GM18517 (cell line): ENCODE measurements around the gene ITGA8.
"Not testable (repeated sequence)": the region's sequence is repeated elsewhere in the genome, so short reads cannot be mapped to it uniquely, and the experiment has no call there.

Experiments
- ATAC-seq: cut with Tn5 transposase; IDR thresholded peaks from one replicate; pipeline ENCODE4 v1.9.1; 2021; ENCODE audit warnings: mild to moderate bottlenecking, moderate library complexity; ENCODE audit not compliant: unreplicated experiment

Gene ITGA8

DNA sequence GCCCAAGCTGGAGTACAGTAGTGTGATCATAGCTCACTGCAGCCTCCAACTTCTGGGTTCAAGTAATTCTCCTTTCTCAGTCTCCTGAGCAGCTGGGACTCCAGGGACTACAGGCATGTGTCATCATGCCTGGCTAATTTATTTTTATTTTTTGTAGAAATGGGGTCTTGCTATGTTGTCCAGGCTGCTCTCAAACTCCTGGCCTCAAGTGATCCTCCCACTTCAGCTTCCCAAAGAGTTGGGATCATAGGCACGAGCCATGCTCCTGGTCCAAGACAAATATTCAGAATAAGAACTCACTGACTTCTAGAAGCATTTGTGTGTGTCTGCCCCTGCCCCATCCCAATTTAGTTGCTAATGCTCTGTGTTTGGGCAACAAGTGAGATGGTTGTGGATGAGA, 151.8 kb downstream of the ITGA8 start:
- no peak for ATAC-seq

DNA sequence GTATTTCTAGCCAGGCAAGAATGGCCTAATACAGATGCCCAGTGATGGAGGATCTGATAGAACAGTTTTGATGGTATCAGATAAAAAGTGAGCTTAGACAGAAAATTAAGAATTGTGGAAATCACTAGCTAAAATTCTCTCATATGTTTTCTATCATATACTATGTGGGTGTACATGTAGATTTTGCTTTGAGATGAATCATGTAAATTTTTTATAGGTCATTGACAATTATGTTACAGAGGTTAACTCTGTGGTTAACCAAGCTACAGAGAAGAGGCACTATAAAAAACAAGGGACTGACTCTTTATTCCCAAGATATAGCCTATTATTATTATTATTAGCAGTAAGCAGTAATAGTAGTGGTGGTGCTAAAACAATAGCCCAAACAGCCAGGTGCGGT, 156.5 kb downstream of the ITGA8 start:
- no peak for ATAC-seq

DNA sequence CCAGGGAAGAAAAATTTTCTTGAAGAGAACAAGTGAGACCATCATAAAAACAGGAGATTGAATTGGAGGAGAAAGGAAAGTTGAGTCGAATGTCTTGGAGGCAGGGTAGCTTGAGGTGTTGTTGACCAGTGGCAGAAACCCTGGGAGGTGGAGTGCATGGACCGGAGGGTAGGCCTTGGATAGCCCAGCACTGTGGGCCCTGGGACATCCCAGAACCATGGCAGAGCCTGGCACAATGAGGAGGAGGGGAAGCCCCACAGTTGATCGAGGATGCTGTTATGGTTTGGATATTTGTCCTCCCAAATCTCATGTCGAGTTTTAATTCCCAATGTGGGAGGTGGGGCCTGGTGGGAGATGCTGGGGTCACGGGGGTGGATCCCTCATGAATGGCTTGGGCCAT, 157.1 kb downstream of the ITGA8 start:
- no peak for ATAC-seq

DNA sequence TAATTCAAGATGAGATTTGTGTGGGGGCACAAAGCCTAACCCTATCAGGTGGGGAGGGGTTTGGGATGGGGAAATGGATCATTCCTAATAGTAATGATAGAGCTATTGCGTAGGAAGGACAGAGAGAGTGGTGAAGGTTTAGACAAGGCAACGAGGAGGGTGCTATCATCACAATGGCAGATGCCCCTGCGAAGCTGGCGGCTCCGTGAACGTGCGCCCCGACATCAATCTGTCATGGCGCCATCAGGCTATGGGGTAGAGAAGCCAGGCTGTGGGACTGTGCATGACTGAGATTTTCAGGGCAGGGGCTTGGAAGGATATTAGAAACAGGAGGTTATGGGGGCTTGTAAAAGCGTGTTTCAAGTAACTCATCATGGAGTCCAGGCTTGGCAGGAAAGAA, 157.6 kb downstream of the ITGA8 start:
- ATAC-seq: no peak

DNA sequence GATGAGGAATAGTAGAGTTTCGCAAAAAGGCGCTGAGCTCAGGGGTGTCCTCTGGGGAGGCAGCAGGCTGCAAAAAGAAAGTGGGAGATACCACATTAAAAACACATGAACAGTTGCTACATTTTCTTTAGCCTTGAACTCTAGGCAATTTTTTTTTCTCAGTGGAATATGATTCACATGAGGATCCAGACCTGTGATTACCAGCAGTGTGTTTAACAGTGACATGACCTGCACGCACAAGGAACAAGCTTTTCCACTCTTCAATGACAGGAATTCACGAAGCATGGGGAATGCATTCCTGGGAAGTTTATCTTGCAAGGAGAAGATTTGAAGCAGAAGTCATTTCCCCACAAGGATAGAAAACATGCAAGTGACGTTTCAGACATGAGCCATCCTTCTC, 161.6 kb downstream of the ITGA8 start:
- no peak for ATAC-seq

DNA sequence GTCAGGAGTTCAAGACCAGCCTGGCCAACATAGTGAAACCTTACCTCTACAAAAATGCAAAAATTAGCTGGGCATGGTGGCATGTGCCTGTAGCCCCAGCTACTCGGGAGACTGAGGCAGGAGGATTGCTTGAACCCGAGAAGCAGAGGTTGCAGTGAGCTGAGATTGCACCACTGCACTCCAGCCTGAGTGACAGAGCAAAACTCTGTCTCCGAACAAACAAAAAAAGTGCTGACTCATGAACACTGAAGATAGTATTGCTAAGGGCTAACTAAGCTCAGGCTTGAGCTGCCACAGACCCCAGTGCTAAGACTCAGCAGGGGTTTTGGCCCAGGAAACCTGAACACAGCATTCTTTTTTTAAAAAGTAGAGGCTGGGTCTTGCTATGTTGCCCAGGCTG, 162.6 kb downstream of the ITGA8 start:
- not testable (repeated sequence) for ATAC-seq

DNA sequence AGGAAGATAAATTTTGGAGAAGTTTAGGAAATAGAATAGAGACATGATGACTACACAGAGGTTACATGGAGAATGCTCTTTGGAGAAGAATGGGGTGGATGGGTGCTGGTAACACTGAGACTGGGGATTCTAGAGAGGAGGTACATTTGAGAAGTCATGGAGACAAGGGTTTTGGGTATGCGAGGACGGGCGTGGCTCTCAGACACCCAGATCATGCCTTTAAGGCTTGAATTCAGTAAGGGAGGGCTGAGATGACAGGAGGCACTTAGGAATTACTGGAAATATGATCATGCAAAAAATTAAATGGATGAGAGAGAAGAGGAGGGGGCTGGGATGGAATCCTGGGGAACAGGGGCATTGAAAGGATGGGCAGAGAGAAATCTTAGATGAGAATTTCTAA, 168.8 kb downstream of the ITGA8 start:
- no peak for ATAC-seq

DNA sequence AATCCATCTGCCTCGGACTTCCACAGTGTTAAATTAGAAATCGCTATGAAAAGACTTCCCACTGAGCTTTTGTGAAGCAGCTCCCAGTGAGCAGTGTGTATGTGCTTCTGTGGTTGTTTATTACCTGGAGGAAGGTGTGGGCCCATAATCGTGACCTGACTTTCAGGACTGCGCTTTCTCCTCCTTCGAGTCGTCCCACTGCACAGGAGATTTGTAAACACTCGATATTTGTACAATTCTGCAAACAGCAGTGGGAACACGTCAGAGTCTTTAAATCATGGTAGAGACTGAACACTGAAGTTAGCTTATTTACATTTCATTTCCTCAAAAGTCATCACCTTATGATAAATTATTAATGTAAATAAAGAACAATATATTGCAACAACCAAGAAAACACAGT, 171.4 kb downstream of the ITGA8 start:
- ATAC-seq: no peak

DNA sequence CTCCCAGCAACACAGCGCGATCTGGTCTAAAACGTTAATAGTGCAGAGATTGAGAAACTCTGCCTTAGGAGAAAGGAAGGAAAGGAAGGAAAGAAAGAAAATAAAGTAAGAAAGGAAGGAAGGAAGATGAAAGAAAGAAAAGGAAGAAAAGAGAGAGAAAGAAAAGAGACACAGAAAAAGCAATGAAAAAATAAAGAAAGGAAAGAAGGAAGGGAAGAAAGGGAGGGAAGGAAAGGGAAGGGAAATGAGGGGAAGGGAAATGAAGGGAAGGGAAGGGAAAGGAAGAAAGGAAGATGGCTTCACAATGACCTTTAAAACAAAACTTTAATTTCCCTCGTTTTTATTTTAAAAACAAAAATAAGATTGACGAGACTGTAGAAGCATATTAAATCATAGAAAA, 173.1 kb downstream of the ITGA8 start:
- no peak for ATAC-seq

DNA sequence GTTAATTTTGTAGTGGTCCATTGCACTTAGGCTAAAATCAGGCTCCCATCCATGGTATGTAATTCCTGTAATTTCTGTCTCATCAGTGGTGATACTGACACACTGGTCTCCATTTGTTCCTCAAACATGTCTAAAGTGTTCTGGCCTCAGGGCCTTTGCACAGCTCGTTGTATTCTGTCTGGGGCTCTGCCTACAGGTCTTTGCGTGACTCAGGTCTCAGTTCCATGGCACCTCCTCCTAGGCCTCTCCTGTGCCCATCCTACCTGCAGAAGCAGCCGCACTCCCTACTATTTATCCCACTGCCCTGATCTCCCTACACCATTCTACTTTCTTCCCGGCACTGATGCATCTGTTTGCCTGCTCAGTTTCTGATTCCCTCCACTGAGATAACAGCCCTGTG, 173.8 kb downstream of the ITGA8 start:
- no peak for ATAC-seq

DNA sequence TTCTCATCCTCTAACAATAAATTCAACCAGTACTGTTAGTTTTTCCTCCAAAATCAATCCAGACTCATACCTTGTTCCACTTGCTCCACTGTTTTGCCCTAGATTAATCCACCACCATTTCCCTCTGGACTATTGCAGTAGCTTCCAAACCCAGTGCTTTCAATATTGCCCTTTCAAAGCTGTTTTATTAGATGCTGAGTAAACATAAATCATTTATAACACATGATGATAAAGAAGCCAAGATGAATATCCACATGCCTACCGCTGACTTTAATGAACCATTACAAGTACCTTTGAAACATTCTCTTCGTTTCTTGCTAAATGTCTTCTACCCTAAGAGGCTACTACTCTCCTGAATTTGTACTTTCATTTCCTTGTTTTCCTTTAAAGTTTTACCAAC, 174.5 kb downstream of the ITGA8 start:
- no peak for ATAC-seq

DNA sequence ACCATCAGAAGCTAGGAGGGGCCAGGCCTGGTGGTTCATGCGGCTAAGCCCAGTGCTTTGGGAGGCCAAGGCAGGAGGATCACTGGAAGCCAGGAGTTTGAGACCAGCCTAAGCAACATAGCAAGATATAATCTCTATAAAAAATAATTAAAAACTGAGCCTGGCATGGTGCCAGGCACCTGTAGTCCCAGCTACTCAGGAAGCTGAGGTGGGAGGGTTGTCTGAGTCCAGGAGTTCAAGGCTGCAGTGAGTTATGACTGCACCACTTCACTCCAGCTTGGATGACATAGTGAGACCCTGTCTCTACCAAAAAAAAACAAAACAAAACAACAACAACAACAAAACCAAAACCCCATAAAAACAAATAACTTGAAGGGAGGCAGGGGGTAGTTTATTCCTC, 175.7 kb downstream of the ITGA8 start:
- no peak for ATAC-seq

DNA sequence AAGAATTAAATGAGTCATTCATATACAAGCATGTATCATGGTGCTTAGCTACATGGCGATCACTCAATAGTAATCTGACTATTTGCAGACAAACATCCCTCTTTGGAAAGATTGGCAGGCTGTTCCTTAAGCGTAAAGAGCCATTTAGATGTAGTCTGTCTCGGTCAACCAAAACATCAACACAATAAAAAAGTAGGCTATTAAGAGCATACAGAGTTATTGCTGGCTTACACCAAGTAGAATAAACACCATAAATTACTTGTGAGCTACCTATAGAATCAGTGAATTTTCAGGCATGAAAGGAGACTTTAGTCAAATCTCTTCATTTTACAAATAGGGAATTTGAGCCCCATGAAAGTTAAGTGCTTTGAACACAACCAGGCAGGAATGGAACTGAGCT, 176.9 kb downstream of the ITGA8 start:
- no peak for ATAC-seq

DNA sequence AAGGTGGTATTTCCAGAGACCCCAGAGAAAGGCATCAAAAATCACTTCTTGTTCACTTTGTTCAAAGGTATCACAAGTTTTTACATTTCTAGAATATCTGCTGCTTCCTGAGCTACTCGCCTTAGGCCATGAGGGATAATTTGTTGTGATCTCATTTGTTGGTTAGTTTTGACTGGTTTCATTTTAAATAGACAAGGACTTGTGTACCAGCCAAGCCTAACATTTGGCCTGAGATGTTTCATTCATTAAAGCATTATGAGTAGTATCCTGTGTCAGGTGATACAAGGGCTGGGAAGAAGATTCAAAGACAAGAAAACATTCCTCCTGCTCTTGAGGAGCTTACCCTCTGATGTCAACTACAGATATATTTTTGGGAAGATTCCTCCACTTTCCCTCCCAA, 178.3 kb downstream of the ITGA8 start:
- ATAC-seq: no peak

DNA sequence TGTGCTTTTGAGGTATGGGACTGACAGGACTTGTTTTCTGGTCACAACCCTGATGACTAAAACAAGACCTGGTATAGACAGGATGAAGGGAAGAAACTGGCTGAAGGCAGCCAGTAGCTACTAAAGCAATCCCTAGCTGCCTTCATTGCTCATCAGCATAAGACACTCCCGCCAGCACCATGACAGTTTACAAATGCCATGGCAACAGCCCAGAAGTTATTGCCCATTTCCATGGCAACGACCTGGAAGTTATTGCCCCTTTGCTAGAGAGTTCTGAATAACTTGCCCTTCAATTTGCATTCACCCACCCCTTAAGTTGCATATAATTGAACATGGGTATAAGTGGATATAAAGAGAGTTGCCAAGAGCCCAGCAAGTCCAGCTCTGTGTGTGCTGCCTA, 179.0 kb downstream of the ITGA8 start:
- no peak for ATAC-seq

DNA sequence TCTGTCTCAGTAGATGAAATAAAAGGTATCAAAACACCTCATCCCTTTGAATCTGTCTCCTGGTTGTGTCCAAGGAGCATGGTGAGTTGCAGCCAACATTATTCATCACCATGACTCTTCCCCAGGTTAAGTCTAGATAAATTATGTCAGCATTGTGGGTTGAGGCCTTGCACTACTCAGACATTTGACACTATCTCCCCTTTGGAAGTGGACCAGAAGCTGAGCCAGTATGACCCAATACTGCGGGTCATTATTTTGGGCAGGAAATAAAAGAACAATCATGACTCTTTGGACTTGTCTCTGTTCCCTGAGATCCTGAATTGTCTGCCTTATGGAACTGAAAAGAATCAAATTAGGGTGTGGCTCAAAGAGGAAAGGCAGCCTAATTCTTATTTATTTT, 180.5 kb downstream of the ITGA8 start:
- no peak for ATAC-seq

DNA sequence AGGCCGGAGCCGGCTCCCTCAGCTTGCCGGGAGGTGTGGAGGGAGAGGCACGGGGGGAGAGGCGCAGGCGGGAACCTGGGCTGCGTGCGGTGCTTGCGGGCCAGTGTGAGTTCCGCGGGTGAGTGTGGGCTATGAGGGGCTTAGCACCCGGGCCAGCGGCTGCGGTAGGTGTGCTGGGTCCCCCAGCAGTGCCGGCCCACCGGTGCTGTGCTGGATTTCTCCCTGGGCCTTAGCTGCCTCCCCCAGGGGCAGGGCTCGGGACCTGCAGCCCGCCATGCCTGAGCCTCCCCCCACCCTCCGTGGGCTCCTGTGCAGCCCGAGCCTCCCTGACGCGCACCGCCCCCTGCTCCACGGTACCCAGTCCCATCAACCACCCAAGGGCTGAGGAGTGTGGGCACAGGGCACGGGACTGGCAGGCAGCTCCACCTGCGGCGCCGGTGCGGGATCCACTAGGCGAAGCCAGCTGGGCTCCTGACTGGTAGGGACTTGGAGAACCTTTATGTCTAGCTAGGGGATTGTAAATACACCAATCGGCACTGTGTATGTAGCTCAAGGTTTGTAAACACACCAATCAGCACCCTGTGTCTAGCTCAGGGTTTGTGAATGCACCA, 184.7 kb downstream of the ITGA8 start:
- ATAC-seq: not testable (repeated sequence)

DNA sequence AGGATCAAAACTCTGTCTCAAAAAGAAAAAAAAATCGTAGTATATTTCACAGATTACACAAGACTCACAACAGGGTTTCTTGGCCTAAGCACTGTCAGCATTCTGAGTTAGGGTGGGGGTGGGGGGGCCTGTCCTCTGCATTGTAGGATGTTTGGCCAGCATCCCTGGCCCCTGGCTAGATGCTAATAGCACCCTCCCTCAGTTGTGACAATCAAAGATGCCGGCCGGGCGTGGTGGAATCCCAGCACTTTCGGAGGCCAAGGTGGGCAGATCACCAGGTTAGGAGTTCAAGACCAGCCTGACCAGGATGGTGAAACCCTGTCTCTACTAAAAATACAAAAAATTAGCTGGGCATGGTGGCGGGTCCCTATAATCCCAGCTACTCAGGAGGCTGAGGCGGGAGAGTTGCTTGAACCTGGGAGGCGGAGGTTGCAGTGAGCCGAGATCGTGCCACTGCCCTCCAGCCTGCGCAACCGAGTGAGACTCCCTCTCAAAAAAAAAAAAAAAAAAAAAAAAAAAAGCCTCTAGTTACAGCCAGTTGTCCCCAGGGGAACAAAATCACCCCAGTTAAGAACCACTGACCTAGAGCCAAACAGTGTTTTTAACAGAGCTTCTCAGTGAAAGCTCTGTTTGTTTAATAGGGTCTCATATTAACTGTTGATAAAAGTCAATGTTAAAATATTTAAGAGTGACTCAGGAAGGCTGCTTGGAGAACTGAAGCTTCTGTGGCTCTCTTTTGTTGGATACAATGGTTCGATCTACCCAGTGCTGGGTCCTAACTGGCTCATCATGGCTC, 187.6 kb downstream of the ITGA8 start:
- no peak for ATAC-seq

DNA sequence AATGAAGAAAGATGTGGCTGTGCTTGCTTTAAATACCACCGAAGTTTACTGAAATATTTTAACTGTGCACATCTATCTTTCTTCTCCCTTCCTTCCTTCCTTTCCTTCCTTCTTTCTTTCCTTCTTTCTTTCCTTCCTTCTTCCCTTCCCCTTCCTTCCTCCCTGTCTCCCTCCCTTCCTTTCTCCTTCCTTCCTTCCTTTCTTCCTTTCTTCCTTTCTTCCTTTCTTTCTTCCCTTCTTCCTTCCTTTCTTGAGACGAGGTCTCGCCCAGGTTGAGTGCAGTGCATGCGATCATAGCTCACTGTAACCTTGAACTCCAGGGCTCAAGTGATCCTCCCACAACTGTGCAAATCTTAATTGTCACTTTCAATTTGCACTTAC, 190.9 kb downstream of the ITGA8 start:
- ATAC-seq: no peak

DNA sequence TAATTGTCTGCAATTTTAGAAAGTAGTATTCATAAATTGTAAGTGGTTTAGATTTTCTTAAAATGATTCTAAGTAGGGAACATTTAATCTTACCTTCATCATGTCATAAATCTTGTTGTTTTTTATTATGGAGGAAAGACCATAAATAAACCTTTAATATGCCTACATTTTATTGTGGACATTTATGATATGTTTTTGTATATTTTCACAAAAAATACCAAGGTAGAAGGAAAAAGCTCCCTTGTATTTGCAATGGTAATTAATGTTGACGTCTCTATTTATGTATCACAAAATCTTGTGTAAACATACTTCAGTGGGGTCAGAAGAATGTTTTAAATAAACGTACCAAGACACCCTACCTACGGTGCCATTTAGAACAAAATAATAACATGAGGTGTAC, 193.0 kb downstream of the ITGA8 start:
- no peak for ATAC-seq

DNA sequence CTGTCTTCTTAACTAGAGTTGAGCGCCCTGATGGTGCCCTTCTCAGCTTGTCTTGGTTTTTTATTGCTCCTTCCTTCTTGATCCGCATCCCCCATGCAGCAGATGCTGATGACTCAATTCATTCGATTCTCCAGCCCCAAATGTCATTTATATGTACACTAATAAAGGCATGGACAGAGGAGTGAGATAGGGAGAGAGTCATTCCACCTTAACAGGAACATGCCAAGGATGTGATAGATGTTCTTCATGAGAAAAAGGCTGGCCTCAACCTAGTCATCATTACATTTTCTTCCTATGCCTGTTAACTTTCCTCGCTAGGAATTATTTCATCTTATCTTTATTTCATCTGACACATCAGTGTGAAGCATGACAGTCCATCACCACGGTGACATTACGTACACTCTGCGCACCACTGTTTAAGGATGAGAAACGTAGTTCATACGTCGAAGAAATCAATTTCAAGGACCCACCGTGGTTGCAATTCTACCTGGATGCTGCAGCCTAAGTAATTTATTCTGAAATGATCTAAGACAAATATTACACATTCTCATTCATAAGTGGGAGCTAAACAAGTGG, 198.3 kb downstream of the ITGA8 start:
- ATAC-seq: no peak

DNA sequence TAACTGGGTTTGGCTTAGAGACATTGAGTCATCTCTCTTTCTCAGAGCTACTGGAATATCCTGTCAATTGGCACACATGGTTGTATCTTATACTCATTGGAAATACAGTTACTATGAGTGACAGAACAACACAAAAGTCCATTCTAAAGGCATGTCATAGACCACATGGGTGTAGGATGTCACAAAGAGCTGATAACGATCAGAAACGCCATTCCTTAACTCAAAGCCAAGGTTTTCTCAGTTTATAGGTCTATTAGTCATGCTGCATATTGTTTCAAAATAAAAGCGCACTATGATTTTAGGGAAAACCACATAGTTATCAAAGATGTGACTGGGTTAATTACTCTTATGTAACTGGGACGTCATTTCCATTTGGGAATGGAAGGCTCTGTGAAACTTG, 201.5 kb downstream of the ITGA8 start:
- ATAC-seq: no peak
